HepG2 (cell line): ENCODE results near the gene AMDHD1. TPM values are rescaled to one million over a fixed set of nuclear protein-coding genes. Genes with fewer than 3 reads are reported as not detected.
A peak's percentile ranks its signal among the peaks of the same experiment; 100 is the strongest.

Experiments
- ETS1 ChIP-seq: sonication (generic); formaldehyde crosslinking; IDR thresholded peaks from 2 replicates; pipeline ENCODE4 v1.4.0; 2020; ENCODE audit warnings: missing genetic modification reagents
- HIVEP1 ChIP-seq: sonication (generic); formaldehyde crosslinking; IDR thresholded peaks from 2 replicates; pipeline ENCODE4 v1.4.0; 2020; ENCODE audit warnings: mild to moderate bottlenecking, missing genetic modification reagents
- HNF4G ChIP-seq, 2 experiments: sonication (generic) in 1 of 2; formaldehyde crosslinking in 1 of 2; IDR thresholded peaks; 2 replicates each; pipeline versions ENCODE4 v1.4.0 to v1.6.1; 2011 to 2020; ENCODE audit warnings: borderline replicate concordance in 2 of 2, low read depth in 2 of 2, mild to moderate bottlenecking in 2 of 2, low read length in 1 of 2, missing genetic modification reagents in 1 of 2, moderate library complexity in 1 of 2
- MED8 ChIP-seq: sonication (generic); formaldehyde crosslinking; IDR thresholded peaks from 2 replicates; pipeline ENCODE4 v1.8.1; 2023; ENCODE audit warnings: mild to moderate bottlenecking, missing genetic modification reagents; ENCODE audit not compliant: insufficient replicate concordance
- MEIS2 ChIP-seq: sonication (generic); formaldehyde crosslinking; IDR thresholded peaks from 2 replicates; pipeline ENCODE4 v1.9.0; 2021; ENCODE audit warnings: mild to moderate bottlenecking, missing genetic modification reagents
- NFE2L2 ChIP-seq: fragments of 150-350 bp; IDR thresholded peaks from 2 replicates; pipeline ENCODE4 v1.6.1; 2014; ENCODE audit warnings: low read length
- NR3C1 ChIP-seq: sonication (generic); formaldehyde crosslinking; IDR thresholded peaks from 2 replicates; pipeline ENCODE4 v1.4.0; 2020; ENCODE audit warnings: missing genetic modification reagents
- TIGD3 ChIP-seq: sonication (generic); formaldehyde crosslinking; IDR thresholded peaks from 2 replicates; pipeline ENCODE4 v1.5.1; 2020; ENCODE audit warnings: mild to moderate bottlenecking, missing genetic modification reagents, borderline replicate concordance
- ZNF224 ChIP-seq: sonication (generic); formaldehyde crosslinking; IDR thresholded peaks from 2 replicates; pipeline ENCODE4 v1.5.0; 2020; ENCODE audit warnings: mild to moderate bottlenecking, missing genetic modification reagents
- ZNF281 ChIP-seq: sonication (generic); formaldehyde crosslinking; IDR thresholded peaks from 2 replicates; pipeline ENCODE4 v1.4.0; 2020; ENCODE audit warnings: missing genetic modification reagents, borderline replicate concordance
- ZNF326 ChIP-seq: sonication (generic); formaldehyde crosslinking; IDR thresholded peaks from 2 replicates; pipeline ENCODE4 v1.4.0; 2020; ENCODE audit warnings: missing genetic modification reagents, borderline replicate concordance
- ZNF503 ChIP-seq: sonication (generic); formaldehyde crosslinking; IDR thresholded peaks from 2 replicates; pipeline ENCODE4 v1.4.0; 2020; ENCODE audit warnings: missing genetic modification reagents
- ZNF576 ChIP-seq: sonication (generic); formaldehyde crosslinking; IDR thresholded peaks from 2 replicates; pipeline ENCODE4 v1.4.0; 2020; ENCODE audit warnings: mild to moderate bottlenecking, missing genetic modification reagents
- ZNF605 ChIP-seq: sonication (generic); formaldehyde crosslinking; IDR thresholded peaks from 2 replicates; pipeline ENCODE4 v1.8.0; 2022; ENCODE audit warnings: mild to moderate bottlenecking, missing genetic modification reagents
- ZXDC ChIP-seq: sonication (generic); formaldehyde crosslinking; IDR thresholded peaks from 2 replicates; pipeline ENCODE4 v1.5.0; 2020; ENCODE audit warnings: mild to moderate bottlenecking, missing genetic modification reagents
- polyA plus RNA-seq, 8 experiments: library from polyadenylated mRNA; depleted of rRNA in 3 of 8; stranded (reverse) in 7 of 8; unstranded in 1 of 8; fragments of >200 nt; fragmentation: Illumina TruSeq in 4 of 8; extraction: Trizol in 4 of 8; gene quantifications; 2 replicates each; pipeline versions ENCODE4 v1.2.1 to v1.2.3, GENCODE V29; 2011 to 2016; ENCODE audit warnings: low read depth in 4 of 8, missing spikeins in 1 of 8, mixed read lengths in 1 of 8; ENCODE audit not compliant: insufficient read depth in 1 of 8
- total RNA-seq, 5 experiments: library from RNA; depleted of rRNA; stranded (reverse); fragments of >200 nt; fragmentation: Illumina TruSeq; extraction: Trizol; gene quantifications; 2 replicates each; pipeline ENCODE4 v1.2.3, GENCODE V29; 2016; ENCODE audit warnings: low read depth in 1 of 5

The AMDHD1 gene
- total and polyA plus RNA-seq, 2 of the 13 experiments (the other 11 are each of a cell fraction or from before 2014, with no cell fraction given): 6.5 to 29.6 TPM

- TF ChIP-seq HNF4G (IDR thresholded peaks at IDR 0.05; ENCODE audit: borderline replicate concordance, low read depth, low read length) (peak; percentile 70), HNF4G (CRISPR knock-in tag; IDR thresholded peaks at IDR 0.05; ENCODE audit: borderline replicate concordance, low read depth) (peak; percentile 29; the same call in 1 of the 2 replicates), ZXDC (CRISPR knock-in tag) (no peak), NR3C1 (no peak), ZNF503 (CRISPR knock-in tag) (peak; percentile 52; the same call in 1 of the 2 replicates), MED8 (peak; percentile 49), NFE2L2 (no peak), ZNF281 (CRISPR knock-in tag) (peak; percentile 18; the same call in 1 of the 2 replicates), TIGD3 (CRISPR knock-in tag) (no peak), ZNF605 (CRISPR knock-in tag) (no peak; the same call in 1 of the 2 replicates), ETS1 (CRISPR knock-in tag) (no peak), HIVEP1 (CRISPR knock-in tag) (no peak), MEIS2 (CRISPR knock-in tag) (no peak), ZNF576 (no peak), ZNF326 (no peak), ZNF224 (CRISPR knock-in tag) (no peak)
Measured at GRCh38 chr12:95976416-95976832, 33.3 kb downstream of the AMDHD1 start (continued).
